ENCODE data around the gene PDLIM7. TPM values are rescaled to one million over a fixed set of nuclear protein-coding genes. Genes with fewer than 3 reads are reported as not detected.

Gene PDLIM7
- polyA plus RNA-seq, 1 donor from 2014 or later = 21.0 TPM

DNA sequence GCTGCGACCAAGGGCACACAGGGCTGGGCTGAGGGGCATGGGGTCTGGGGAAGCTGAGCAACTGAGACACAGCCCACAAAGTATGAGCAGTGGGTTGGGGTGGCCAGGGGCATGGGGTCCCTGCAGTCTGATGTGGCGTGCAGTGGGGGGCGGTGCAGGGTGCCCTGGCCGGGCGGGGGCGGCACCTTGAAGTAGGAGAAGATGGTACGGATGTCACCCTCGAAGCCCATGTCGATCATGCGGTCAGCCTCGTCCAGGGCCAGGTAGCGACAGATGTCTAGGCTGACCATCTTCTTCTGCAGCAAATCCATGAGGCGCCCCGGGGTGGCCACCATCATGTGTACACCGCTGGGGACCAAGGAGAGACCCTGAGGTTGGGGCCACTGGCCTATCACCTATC lies 16.1 kb upstream of the PDLIM7 start:
- Histone ChIP-seq H4K20me1 (ENCODE audit: insufficient read depth) (no peaks in the 10 kb centered on the region), H3K4me2 (ENCODE audit: low read length) (no peak overlapping the region), H3K27ac (ENCODE audit: low read length) (no peak overlapping the region), H3K36me3 (ENCODE audit: insufficient read depth, low read length) (peaks cover 4% of the 10 kb centered on the region), H3K9me3 (ENCODE audit: low read length) (no peaks in the 10 kb centered on the region), H3K79me2 (replicated peaks; ENCODE audit: insufficient read depth, low read length) (peaks cover 11% of the 10 kb centered on the region), H3K4me3 (ENCODE audit: low read length) (no peak overlapping the region), H2AFZ (ENCODE audit: low read depth, low read length) (no peak overlapping the region), H3K9ac (ENCODE audit: low read length) (no peak overlapping the region), H3K9me2 (ENCODE audit: insufficient read depth, low read length) (no peaks in the 10 kb centered on the region), H3K27me3 (ENCODE audit: insufficient read depth, low read depth, low read length) (no peaks in the 10 kb centered on the region), H3F3A (ENCODE audit: insufficient read depth, low read length, poor library complexity, severe bottlenecking) (no peaks in the 10 kb centered on the region)
- TF ChIP-seq POLR2AphosphoS5 (IDR thresholded peaks at IDR 0.05) (no peak), RAD21 (conservative IDR thresholded peaks at IDR 0.05) (no peak), MXI1 (conservative IDR thresholded peaks at IDR 0.05; ENCODE audit: poor library complexity, severe bottlenecking) (no peak), TAF1 (IDR thresholded peaks at IDR 0.05; ENCODE audit: low read depth) (no peak), EZH2 (IDR thresholded peaks at IDR 0.05; ENCODE audit: borderline replicate concordance, insufficient read depth, low read length, poor library complexity, severe bottlenecking) (no peak), SMC3 (conservative IDR thresholded peaks at IDR 0.05; ENCODE audit: poor library complexity) (no peak), CTCF (IDR thresholded peaks at IDR 0.05; ENCODE audit: poor library complexity, severe bottlenecking) (no peak), REST (IDR thresholded peaks at IDR 0.05; ENCODE audit: borderline replicate concordance) (no peak)

DNA sequence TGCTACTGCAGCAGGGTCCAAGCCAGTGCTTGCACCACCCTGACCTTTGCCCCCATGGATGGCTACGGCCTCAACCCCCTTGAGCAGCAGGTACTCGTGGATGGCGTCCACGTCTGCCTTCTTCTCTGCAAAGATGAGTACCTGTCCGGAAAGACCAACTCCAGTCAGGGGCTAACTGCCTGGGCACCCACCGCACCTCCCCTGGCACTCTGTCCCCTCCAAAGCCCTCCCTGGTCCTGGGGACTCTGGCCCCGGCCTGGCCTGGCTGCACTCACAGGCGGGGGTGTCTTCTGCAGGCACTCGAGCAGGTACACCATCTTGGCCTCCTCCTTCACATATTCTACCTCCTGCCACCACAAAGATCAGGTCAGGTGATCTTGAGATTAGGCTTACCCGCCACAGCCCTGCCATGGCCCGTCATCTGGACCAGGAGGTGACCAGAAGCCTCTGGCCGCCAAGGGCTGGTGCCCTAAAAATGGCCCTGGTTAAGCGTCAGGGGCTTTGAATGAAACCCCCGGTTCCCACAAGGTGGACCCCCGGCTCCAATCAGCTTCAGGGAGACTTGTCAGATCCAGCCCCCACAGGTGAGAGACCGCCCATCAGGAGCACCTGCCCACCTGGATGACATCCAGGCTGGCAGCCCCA lies 15.5 kb upstream of the PDLIM7 start:
- no peak overlapping the region for H3K4me3 ChIP-seq (ENCODE audit: low read length)
- peaks cover 11% of the 10 kb centered on the region for H3K79me2 ChIP-seq (replicated peaks; ENCODE audit: insufficient read depth, low read length)
- no peaks in the 10 kb centered on the region for H3K9me2 ChIP-seq (ENCODE audit: insufficient read depth, low read length)
- H3F3A ChIP-seq (ENCODE audit: insufficient read depth, low read length, poor library complexity, severe bottlenecking) = no peaks in the 10 kb centered on the region
- no peaks in the 10 kb centered on the region for H3K27me3 ChIP-seq (ENCODE audit: insufficient read depth, low read depth, low read length)
- no peak overlapping the region for H3K4me2 ChIP-seq (ENCODE audit: low read length)
- H2AFZ ChIP-seq (ENCODE audit: low read depth, low read length) = no peak overlapping the region
- no peak for TF ChIP-seq REST (IDR thresholded peaks at IDR 0.05; ENCODE audit: borderline replicate concordance)
- no peak for TF ChIP-seq TAF1 (IDR thresholded peaks at IDR 0.05; ENCODE audit: low read depth)
- no peaks in the 10 kb centered on the region for H4K20me1 ChIP-seq (ENCODE audit: insufficient read depth)
- no peaks in the 10 kb centered on the region for H3K9me3 ChIP-seq (ENCODE audit: low read length)
- H3K27ac ChIP-seq (ENCODE audit: low read length) = no peak overlapping the region
- peaks cover 4% of the 10 kb centered on the region for H3K36me3 ChIP-seq (ENCODE audit: insufficient read depth, low read length)
- H3K9ac ChIP-seq (ENCODE audit: low read length) = no peak overlapping the region

Data from neural cell (in vitro differentiated cells).